Stimulated activated CD4-positive, alpha-beta T cell treated with anti-CD3 and anti-CD28 coated beads, Interleukin-12 subunit alpha, Interleukin-12 subunit beta, amount 100 ng/mL, for 4 hours (primary cell): ENCODE results near the gene NCOA7.
A peak's percentile ranks its signal among the peaks of the same experiment; 100 is the strongest.
"Not testable (repeated sequence)": the region's sequence is repeated elsewhere in the genome, so short reads cannot be mapped to it uniquely, and the experiment has no call there.

Experiments
- DNase-seq: peaks from one replicate; pipeline ENCODE4 v3.0.0-alpha.2; 2020

NCOA7 gene

DNA sequence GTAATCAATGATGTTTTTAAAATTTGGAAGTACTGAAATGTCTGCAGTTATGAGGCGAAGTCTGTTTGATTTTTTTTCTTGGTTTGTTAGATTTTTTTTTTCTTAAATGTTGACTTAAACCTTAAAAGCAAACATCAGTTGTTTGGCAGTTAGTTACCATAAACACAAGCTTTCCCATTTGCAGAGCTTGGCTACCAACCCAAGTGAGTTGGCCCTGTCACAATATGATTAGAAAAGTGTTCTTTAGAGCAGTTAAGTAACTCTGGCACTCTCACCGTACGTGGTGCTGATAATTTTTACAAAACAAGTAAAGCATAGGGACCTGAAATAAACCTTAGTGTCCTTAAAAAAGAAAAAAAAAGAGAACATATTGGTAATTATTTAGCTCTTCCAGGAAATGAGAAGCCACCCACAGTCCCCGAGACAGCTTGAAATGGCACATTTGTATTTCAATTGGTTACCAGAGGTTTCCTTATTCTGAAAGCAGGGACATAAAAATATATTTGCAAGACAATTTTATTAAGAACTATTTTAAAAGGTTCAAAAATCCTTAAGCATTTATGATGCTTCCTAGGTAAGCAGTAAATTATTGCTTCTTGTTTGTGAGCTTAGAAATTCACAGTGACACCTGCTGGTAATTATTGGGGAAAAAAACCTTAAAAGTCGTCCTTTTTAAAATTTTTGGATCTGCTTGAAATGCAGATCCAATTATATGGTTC, 37.4 kb upstream of the NCOA7 start:
- no peak for DNase-seq

DNA sequence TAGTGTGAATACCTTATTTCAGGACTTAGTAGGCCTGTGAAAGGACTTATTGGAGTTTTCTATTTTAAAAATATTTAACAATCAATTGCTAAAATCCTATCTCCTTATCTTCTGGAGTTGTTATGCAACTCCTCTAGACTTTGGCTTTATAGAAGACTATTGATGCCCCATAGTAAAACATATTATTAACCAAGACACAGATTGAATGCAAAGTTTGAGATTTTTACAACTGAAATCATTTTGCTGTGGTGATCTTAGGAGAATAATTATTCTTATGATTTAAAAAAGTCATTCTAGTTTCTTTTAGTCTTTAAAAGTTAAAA, 36.9 kb upstream of the NCOA7 start:
- no peak for DNase-seq

DNA sequence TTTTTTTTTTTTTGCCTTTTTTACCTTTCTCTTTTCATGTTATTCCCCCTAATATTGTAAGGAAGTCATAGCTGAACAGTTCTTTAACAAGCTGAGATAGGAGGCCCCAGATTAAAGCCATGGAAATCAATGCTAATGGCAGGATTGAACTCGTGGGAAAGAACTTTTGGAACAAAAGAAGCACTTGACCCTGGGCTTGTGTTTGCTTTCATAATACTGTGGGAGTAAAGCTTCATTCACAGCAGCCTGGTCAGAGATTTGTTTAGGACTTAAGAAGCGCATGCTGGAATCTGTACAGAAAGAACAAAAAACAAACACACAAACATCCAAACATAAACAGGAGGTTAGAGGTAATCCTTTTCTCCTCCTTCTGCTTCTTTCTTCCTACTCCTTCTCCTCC, 36.2 kb upstream of the NCOA7 start:
- DNase-seq = no peak

DNA sequence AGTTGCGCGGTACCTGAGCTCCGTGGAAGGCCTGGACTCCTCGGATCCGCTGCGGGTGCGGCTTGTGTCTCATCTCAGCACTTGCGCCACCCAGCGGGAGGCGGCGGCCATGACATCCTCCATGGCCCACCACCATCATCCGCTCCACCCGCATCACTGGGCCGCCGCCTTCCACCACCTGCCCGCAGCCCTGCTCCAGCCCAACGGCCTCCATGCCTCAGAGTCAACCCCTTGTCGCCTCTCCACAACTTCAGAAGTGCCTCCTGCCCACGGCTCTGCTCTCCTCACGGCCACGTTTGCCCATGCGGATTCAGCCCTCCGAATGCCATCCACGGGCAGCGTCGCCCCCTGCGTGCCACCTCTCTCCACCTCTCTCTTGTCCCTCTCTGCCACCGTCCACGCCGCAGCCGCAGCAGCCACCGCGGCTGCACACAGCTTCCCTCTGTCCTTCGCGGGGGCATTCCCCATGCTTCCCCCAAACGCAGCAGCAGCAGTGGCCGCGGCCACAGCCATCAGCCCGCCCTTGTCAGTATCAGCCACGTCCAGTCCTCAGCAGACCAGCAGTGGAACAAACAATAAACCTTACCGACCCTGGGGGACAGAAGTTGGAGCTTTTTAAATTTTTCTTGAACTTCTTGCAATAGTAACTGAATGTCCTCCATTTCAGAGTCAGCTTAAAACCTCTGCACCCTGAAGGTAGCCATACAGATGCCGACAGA, 31.4 kb upstream of the NCOA7 start:
- DNase-seq = no peak

DNA sequence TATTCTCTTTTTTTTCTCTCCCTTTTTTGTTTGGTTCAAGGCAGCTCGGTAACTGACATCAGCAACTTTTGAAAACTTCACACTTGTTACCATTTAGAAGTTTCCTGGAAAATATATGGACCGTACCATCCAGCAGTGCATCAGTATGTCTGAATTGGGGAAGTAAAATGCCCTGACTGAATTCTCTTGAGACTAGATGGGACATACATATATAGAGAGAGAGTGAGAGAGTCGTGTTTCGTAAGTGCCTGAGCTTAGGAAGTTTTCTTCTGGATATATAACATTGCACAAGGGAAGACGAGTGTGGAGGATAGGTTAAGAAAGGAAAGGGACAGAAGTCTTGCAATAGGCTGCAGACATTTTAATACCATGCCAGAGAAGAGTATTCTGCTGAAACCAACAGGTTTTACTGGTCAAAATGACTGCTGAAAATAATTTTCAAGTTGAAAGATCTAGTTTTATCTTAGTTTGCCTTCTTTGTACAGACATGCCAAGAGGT, 30.8 kb upstream of the NCOA7 start:
- no peak for DNase-seq

DNA sequence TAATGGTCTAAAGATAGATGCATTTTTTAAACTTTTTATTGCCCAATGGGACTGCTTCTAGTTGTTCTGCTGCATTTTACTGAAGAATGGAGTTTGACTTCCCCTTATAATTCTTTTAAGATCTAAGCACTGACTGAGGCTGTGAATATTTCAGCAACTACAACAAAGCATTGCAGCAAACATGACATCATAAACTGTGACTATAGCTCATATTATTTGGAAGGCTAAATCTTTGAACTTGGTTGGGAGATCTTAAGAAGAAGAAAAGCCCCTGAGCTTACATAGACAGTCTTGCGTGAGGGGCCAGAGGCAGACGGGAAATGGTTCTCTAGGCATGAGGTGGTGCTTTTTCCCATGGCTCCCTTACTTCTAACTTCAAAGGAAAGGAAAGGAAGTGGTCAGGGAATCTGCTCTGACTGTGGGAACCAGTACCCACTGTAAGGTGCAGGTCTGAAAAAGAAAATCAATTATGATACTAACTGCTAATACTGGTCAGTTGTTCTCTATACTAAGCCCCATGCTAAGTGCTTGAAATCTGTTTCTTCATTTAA, 26.6 kb upstream of the NCOA7 start:
- DNase-seq = no peak

DNA sequence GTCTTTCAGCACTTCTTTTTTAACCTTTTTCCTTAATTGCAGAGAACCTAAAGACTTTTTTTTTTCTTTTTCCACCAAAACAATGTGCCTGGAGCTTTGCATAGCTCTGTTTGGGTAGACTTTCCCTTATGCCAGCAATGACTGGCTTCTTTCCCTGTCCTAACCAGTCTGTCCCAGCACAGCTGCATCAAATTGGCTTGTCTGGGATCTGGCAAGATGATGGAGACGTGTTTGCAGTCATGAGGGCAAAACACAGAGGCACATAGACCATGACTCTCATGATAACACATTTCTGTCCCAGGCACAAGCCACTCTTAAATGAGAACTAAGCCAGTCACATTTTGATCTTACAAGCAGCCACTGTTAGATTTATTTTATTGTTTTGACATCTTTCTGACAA, 24.8 kb upstream of the NCOA7 start:
- DNase-seq = no peak

DNA sequence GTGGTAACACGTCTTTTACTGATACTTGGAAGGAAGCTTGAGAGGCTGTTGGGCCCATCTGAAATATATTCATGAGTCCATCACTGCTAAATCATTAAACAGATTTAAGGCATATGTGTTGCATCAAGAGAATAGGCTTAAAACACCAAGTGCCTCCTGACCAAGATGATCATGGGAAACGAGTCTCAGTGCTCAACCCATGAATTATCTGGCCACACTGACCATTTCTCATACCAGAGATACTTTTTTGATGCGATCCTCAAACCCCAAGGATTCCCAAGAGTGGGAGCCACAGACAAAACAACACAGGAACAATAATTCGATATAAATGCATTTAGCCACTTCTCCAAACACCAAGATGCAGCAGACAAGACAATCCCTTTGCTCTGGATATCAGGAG, 24.1 kb upstream of the NCOA7 start:
- no peak for DNase-seq

DNA sequence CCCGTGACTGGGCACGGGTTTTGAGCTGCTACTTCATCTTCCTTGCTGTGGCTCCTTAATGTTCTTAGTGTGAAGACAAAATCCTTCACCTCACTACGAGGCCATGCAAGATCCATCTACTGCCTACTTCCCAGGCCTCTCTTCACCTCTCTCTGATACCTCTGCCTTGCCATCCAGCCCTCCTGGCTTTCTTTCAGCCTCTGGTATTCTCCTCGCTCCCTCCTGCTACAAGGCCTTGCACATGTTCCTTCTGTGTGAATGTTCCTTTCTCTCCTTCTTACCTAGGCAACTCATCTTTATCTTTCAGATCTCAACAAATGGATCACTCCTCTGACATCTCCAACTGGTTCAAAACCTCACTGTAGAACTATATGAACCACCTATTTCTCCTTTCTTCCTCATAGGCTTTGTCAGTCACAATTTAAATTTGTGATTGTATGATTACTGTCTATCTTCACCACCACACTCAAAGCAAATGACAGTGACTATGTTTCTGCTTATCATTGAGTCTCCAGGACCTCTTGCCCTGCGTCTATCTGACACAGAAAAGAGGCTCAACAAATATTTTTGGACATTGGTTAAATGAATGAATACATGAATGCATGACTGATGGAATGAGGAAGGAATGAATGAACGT, 21.5 kb upstream of the NCOA7 start:
- DNase-seq = no peak

DNA sequence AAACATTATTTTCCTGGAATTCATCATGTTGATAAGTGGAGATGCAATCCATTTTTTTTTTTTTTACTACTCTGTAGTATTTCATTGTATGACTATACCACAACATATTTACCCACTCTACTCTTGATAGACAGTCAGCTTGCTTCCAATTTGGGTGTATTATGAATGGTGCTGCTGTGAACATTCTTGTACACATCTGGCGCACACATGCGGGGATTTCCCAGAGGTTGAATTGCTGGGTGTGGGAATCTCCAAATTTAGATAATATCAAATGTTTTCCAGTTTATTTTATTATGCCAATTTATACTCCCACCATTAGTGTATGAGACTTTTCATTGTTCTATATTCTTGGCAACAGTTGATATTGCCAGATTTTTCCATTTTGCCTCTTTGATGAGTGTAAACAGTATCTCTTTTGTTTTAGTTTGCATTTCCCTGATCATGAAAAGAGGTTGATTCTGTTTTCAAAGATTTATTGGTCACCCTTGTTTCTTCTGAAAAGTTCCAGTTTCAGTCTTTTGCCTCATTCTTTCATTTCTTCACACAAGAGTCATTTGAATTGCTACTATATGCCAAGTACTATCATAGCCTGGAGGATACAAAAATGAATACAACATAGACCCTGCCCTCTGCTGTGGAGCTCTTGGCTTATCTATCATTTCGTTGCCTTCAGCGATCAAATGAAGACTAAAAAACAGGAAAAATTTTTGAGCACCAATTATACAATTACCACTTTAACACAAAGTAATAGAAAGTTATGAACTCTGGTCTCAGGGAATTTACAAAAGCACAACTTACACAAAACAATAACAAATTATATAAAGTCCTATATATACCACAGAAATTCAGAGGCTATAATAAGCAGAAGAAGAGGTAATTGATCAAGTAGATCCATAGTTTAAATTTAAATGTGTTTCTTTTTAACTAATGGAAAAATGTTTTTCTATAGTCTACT, 17.1 kb upstream of the NCOA7 start:
- DNase-seq = no peak

DNA sequence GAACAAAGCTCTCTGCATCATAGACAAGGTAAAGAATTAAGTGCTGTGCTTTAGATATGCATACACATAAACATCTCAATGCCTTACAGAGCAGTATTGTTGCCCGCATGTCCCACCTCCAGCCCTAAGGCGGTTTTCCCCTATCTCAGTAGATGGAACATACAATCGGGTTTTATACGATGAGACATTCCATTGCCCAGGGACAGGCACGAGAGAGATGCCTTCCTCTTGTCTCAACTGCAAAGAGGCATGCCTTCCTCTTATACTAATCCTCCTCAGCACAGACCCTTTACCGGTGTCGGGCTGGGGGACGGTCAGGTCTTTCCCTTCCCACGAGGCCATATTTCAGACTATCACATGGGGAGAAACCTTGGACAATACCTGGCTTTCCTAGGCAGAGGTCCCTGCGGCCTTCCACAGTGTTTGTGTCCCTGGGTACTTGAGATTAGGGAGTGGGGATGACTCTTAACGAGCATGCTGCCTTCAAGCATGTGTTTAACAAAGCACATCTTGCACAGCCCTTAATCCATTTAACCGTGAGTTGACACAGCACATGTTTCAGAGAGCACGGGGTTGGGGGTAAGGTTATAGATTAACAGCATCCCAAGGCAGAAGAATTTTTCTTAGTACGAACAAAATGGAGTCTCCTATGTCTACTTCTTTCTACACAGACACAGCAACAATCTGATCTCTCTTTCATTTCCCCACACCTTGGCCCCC, 14.5 kb upstream of the NCOA7 start:
- DNase-seq = not testable (repeated sequence)

DNA sequence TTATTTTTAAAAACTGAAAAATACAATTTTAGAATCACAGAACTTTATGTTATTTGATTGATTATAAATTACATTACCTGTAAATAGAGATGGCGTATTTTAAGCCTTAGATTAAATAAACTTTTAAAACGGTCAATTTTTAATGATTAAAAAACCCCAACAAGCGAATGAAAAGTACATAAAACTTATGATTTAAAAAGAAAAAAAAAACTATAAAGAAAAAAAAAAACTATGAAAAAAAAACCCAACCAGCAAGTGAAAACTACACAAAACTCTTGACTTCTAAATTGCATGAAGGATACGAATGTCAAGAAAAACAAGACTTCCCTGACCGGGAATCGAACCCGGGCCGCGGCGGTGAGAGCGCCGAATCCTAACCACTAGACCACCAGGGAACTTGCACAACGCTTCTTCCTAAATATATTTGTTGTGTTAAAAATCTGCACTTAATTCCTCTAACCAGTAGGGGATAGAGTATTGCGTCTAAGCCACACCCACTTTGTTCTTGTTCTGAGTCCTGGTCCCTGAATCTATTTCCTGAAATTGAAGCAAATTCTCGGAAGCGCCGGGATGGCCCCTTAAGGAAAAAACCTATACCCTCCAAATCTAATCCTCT, 10.7 kb upstream of the NCOA7 start:
- DNase-seq = peak; percentile 85

DNA sequence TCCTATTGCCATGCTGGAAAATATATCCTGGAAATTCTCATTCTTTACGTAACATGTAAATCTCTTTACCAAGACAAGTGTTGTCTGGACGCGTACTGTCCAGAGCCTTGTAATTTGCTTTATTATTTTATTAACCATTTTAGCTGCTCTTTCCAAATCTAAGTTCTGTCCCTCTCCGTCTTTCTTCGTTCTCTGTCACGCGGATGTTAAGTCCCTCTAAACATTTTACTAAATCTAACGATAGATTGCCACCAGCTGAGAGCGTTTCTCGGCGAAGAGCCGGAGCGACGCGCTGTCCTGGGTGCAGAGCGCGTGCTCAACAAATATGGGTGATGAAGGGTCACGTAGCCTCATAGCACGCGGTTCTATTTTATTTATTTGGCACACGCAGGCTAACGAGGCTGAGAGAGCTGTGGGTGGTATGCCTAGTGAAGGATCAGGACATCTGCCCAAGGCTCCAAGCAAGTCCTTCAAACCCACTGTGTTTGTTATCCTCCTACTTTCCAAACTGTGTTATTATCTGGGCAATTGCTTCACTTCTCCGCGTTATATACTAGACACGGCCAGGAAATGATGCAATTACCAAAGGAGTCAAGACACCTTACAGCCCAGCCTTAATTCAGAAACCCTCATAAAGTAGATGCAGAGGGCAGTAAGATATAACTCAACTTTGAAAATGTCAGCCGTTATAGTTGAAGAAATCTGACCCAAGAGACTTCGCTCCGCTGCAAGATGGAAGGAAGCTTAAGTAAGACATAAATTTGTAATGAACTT, 10.0 kb upstream of the NCOA7 start:
- peak; percentile 47 for DNase-seq

DNA sequence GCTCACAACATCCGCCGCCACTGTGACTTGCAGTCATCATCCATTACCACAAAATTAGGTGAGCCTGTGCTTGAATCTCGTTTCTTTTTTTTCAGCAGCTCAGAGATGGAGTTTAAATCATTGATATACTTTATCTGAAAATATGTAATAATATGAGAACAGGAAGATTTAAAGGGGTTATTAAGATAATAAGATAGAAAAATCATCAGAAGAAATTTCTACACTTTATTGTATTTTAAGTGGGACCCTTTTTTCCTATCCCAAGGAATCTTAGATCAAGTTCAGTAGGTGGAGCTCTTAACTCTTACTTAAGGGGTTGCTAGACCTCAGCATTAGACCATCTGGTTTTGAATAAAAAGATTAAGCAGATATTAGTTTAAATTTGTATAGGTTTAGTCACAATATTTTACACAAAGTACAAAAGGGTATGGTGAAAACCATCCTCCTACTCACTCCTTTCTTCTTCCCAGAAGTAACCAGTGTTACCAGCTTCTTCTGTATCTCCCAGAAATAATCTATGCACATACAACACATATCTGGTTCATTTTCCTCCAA, 9.4 kb upstream of the NCOA7 start:
- no peak for DNase-seq

DNA sequence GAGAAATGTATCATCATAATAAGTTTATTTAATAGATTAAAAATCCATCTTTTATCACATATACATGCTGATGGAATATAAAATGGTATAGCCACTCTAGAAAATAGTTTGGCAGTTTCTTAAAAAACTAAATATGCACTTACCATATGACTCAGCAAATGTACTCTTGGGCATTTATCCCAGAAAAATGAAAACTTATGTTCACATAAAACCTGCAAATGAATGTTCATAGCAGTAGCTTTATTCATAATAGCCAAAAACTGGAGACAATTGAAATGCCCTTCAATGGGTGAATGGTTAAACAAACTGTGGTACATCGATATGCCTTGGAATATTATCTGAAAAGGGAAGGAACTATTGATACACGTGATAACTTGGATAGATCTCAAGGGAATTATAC, 6.4 kb upstream of the NCOA7 start:
- DNase-seq = no peak

DNA sequence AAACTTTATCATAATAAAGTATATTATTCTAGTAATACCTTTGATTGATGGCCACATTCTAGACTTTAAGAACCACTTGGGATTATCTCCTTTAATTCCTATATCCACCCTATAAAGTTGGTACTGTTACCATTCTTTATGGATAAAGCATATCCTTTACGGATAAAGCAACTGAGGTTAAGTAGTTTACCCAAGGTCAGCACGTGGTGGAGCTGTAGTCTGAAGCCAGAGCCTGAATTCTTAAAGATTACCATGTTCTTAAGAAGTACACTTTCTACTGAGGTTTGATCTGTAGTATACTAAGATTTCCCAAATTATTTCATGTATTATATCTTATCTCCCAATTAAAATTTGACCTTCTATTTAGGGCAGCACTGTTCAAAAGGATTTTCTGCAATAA, 3.0 kb upstream of the NCOA7 start:
- DNase-seq = no peak

DNA sequence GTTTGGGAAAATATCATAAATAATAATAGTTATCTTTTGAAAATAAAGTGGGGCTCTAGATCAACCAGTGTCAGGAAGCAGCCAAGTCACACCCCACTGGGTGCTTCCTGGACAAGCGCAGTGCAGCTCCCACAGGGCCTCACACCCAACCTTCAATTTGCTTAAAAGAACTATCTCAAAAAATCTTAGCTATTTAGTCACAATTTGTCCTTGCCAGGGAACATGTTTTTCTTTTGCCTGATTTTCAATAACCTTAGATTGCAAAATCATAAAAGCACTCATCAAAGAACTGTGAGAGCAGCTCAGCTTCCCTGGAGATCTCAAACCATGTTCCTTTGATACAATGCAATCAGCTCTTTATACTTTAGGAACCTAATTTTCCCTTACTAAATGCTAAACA, 1.6 kb upstream of the NCOA7 start:
- DNase-seq = no peak

DNA sequence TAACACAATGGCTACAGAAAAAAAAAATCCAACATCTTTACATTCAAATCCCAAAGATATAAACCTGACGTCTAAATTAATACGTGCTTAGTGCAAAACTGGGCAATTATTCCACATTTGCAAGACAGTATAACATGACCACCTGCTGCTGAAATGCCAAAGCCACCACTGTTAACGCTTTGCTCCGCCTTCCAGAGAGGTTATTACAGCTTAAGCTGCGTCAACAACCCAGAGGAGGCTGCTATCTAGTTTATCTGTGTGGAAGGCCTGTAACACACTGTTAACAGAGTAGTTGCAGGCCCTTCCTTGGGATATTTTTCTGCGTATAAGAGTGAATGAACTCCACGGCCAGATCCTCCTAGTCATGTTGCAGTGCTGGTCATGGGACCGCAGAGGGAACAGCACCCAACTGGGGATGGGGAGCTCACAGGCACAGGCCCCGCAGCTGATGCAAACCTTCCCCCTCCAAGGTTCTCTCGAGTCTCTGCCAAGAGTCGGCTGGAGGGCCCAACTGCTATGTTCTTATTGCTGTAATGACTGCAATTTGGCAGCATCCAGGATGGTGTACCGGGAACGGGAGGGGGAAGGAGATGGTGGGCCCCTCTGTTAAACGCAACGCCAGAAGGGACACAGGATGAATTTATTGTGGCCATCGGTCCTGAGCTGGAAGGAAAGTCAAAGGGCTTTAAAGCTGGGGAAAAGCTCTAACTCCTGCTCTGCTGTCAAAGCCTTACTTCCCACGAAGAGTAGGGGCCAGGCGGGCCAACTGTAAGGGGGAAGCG, 993 bp upstream of the NCOA7 start:
- DNase-seq = peak; percentile 23

DNA sequence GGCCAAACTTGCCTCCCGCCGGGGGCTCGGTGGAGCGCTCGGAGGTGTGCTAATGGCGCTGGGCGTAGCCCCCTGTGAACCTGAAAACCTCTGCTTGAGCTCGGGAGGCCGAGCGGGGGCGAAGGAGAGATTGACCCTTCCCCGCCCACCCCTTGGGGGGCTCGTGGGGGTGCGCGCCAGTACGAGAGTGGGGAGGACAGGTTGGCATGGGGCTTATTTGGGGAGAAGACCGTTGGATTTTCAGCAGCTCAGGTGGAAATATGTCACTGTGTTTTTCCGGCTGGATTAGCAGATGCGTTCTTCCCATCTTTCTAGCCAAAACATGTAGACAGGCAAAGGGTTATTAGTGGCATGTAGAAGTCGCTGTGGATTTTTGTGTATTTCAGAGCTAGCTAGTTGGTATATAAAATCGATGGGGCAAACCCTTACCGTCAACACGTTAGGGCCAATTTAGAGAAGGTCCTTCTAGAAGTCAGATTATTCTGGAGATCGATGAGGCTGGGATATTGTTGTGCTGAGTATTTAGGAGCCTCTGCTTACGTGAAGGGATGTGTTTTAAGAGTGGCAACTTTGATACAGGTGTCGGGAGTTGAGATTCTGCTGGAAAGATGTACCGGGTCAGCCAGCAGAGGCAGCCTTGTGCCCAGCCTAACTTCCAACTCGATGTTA, 525 bp downstream of the NCOA7 start:
- no peak for DNase-seq
